Inflammatory macrophage treated with lipopolysaccharide for 1 hour (primary cell): Measurements from ENCODE around the gene TM9SF1.
A peak's percentile ranks its signal among the peaks of the same experiment; 100 is the strongest.
"Not testable (repeated sequence)": the region's sequence is repeated elsewhere in the genome, so short reads cannot be mapped to it uniquely, and the experiment has no call there.

Experiments used
- DNase-seq, 2 donors: peaks; one replicate each; pipeline ENCODE4 v3.0.0-alpha.2; 2020 to 2022

TM9SF1 gene

DNA sequence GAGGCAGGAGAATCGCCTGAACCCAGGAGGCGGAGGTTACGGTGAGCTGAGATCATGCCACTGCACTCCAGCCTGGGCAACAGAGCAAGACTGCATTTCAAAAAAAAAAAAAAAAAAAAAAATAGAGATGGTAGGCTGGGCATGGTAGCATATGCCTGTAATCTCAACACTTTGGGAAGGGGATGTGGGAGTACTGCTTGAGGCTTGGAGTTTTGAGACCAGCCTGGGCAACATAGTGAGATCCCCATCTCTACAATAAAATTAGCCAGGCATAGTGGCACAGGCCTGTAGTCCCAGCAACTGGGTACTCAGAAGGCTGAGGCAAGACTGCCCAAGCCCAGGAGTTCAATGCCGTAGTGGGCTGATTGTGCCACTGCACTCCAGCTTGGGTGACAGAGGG, 27.7 kb upstream of the TM9SF1 start:
- DNase-seq = not testable (repeated sequence)

DNA sequence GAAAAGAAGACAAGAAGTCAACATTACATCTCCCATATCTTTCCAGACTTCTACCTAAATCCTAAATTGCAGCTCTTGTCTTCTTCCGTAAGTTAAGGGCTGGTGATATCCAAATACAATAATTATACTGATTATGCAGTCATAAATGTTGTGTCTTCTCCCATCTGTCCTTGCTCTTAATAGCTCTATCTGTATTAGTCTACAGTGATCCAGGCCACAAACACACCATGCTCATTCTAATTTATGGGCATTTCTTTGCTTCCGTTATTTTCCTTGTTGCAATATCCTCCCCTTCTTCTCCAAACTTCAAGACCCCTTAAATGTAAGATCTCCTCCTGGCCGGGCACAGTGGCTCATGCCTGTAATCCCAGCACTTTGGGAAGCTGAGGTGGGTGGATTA, 24.3 kb upstream of the TM9SF1 start:
- DNase-seq = no peak

DNA sequence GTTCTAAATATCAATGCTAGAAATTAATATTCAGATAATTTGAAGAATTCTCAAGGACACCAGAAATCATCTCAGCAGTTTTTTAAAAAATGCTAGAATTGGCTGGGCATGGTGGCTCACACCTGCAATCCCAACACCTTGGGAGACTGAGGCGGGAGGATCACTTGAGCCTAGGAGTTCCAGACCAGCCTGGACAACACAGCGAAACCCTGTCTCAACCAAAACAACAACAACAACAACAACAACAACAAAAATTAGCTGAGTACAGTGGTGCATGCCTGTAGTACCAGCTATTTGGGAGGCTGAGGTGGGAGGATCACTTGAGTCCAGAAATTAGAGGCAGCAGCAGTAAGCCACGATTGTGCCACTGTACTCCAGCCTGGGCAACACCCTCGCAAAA, 23.8 kb upstream of the TM9SF1 start:
- DNase-seq = no peak

DNA sequence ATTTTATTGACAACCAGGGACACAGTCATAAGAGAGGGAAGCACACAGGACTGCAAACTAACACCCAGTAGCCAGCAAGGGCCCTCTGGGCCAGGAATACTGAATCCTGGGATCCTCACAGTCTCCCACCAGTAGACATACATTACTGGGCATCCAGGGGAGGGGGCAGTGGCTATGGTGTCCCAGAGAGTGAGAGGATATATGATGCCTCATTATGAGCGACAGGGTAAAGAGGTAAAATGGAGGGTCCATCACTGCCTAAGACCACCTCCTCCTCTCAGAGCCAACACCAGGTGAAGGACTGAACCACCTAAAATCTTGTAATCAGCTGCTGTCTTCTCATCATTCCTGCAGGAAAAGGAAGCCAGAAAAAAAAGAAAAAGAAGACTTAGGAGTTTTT, 21.6 kb upstream of the TM9SF1 start:
- not testable (repeated sequence) for DNase-seq

DNA sequence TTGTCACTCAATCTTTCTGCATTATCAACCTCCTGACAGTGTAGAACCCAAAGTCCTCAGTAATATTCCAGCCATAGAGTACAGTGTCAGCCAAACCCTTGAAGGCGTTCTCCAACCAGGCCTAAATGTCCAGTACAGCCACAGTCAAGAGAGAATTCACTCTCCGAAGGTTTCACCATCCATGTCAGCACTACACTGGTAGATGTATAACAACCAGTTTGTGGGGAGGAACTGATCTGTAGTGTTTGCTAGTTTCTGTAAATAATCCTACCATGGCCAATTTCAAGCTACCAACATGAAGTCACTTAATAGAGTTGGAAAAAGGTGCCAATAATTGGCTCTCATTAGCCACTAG, 21.1 kb upstream of the TM9SF1 start:
- DNase-seq = no peak

DNA sequence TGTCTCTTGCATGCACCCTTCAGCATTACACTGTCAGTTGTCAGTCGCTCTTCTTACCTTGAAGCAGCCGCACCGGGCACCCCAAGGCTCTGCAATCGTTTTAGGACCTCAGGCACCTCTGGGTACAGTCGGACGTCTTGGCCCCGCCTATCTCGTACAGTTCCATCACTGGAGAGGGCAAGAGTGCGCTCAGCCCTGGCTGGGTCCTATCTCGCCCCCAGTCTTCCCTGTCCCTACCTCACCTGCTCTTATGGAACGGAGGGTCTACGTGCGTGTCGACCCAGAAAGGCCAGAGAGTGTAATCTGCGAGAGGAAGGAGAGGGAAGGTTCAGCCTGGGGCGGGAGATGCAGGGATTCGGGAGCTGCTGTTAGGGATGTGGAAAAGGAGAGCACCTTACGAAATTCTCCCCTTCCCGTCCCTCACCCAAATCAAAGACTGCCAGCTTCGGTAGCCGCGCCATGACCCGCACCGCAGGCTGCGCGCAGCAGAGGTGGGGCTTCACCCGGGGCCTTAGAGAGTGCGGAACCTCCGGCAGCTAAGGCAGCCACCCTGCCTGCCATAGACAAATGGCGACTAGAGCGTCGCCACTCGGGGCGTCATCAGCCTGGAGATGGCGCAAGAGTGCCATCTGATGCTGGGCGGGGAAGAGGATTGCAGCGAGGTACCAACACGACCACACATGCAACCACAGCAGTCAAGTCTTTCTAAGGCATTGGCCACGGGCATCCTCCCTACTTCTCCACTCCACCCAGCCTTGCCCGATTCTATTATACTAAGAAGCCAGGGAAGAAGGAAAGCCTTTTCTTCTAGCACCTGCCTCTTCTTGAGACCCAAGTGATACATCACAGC, 20.5 kb upstream of the TM9SF1 start, which contains the start of gene MDP1:
Gene MDP1 (minus strand): TSS at position 572 of the 850 bp plus-strand sequence. CDS start 111 bp downstream, at position 461.
- peak; percentile 84 to 92 for DNase-seq

DNA sequence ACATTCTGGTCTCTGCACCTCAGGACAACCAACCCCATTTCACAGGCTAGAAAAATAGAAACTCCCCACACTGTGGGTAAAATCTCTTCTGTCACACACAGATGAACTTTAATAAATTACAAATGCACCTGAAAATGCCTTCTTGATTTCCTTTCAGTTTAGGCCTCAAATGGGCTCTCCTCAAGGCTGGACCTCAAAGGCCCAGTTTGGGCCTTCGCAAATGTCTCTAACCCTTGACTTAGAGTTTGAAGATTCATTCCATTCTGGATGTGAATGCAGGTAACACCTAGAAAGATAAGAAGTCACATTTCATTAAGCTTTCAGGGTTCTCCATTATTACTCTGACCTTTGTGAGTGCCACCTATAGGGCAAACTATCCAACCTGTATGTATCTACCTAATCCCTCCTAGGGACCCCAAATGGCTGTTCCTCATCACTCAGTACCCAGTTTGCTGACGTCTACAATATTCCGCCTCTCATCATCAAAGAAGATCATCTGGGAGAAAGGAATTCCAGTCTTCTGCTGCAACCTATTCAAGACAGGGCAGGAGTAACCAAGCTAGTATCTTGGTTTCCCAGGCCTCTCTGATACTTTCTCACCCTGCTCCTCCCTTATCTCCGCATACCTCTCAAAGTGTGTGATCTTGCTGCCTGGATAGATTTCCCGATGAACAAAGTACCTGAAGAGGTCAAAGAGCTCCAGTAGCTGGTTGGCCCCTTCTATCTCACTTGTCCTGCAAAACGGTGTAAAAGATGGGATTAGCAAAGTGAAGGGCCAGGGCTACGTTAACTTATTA, 18.8 kb upstream of the TM9SF1 start:
- DNase-seq = no peak

DNA sequence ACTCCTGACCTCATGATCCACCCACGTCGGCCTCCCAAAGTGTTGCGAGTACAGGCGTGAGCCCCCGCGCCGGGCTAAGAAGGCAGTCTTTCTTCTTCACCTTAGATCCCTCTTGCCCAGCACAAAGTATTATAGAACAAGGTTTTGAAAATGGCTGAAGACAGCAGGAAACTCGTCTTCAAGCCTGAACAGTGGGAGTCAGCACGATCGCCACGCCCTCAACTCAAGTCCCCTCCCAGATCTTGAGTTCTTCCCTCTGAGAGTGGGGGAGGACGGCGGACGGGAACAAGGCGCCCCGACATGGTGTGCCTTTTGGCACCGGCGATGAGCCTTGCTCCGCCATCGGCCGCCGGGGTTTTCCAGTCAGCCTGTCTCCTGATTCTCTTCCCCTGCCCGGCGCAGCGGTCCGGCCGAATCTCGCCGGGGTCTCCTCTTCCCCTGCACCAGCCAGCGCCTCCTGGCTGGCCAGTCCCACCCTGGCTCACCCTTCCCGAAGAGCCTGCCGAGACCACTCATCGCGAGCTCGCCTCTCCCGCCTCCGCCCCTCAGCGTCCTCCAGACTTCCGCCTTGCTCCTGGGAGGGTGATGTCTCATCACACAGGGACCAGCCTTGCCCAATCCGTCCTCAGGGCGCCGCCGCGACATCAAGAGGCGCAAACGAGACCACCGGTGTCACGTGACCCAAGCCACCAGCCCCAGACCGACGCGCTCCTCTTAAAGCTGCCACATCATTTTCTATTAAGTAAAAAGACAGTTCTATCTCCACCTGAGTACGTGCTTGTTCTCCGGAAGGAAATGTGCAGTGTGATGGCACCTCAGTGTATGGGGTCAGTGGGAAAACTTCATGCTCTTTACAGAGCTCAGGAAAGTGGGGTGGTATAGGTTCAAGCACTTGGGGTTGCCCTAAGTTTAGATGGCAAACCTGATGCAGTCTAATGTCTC, 18.0 kb upstream of the TM9SF1 start, which contains the start of gene CHMP4A:
Gene CHMP4A (minus strand): TSS at position 565 of the 942 bp plus-strand sequence. CDS start 49 bp downstream, at position 516.
- peak; percentile 96 to 98 for DNase-seq

DNA sequence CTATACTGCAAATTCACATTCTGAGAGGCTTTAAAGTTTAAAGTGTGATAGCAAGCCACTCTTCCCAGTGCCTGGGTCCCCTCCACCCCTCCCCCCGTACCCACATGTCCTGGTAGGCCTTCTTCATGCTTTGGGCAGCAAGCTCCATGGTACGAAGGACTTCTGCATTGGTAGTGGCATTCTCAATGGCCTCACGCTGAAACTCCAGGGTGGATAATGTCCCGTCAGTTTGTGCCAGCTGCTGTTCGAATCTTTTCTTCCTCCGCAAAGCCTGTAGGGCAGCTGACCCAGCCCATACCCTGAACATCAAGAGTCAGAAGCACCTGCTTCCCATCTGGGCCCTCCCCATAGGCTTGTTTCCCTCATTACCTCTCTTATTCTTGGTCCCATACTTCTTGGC, 16.1 kb upstream of the TM9SF1 start:
- no peak for DNase-seq

DNA sequence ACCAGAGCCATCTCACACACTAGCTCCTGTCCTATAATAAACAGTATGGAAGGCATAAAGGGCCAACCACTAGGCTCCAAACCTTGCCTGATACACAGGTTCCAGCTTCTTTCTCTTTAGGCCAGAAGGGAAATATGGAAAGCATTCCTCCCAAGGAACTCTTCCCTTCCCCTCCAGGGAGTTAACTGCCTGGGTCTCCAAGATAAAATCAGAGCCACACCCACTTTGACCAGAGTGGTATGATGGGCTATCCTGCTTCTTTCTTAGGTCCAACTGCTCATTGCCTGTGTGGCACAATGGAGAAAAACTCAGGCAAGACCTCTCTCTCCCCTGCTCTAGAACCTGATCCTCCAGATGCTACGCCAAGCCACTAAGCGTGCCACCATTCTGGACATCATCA, 12.4 kb upstream of the TM9SF1 start:
- DNase-seq = no peak

DNA sequence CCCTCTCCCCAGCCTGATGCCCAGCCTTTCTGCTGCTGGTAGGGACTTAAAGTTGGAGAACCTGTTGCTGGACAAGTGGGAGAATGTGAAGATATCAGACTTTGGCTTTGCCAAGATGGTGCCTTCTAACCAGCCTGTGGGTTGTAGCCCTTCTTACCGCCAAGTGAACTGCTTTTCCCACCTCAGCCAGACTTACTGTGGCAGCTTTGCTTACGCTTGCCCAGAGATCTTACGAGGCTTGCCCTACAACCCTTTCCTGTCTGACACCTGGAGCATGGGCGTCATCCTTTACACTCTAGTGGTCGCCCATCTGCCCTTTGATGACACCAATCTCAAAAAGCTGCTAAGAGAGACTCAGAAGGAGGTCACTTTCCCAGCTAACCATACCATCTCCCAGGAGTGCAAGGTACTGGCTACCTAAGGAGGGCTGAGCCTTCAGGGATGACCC, 11.9 kb upstream of the TM9SF1 start:
- no peak for DNase-seq

DNA sequence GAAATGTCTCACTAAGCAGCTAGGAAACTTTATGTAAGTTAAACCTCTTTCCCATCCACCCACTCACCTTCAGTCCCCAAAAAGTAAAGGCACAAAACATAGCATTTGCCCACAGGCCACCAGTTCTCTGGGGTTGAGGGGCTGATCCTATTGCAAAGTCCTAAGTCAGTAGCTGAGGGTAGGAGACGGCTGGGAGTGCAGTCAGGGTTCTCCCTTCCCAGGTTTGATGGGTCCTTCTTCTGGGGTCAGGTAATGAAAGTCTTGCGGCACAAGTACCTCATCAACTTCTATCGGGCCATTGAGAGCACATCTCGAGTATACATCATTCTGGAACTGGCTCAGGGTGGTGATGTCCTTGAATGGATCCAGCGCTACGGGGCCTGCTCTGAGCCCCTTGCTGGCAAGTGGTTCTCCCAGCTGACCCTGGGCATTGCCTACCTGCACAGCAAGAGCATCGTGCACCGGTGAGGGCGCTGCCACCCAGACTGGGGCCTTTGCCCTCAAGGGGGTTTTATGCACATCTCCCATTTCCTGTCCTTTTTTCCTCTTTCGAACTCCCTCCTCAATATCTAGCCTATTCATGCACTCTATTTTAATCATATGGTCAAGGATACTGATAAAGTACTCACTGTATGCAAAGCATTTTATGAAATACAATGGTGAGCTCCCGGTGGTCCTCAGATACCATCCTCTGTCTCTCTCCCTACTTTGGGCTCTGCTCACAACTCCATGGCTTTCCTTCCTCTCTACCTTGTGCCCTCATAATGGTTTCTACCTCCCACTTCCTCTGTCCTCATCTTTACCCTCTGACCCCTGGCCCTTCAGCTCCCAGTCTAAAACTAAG, 11.2 kb upstream of the TM9SF1 start:
- no peak for DNase-seq

DNA sequence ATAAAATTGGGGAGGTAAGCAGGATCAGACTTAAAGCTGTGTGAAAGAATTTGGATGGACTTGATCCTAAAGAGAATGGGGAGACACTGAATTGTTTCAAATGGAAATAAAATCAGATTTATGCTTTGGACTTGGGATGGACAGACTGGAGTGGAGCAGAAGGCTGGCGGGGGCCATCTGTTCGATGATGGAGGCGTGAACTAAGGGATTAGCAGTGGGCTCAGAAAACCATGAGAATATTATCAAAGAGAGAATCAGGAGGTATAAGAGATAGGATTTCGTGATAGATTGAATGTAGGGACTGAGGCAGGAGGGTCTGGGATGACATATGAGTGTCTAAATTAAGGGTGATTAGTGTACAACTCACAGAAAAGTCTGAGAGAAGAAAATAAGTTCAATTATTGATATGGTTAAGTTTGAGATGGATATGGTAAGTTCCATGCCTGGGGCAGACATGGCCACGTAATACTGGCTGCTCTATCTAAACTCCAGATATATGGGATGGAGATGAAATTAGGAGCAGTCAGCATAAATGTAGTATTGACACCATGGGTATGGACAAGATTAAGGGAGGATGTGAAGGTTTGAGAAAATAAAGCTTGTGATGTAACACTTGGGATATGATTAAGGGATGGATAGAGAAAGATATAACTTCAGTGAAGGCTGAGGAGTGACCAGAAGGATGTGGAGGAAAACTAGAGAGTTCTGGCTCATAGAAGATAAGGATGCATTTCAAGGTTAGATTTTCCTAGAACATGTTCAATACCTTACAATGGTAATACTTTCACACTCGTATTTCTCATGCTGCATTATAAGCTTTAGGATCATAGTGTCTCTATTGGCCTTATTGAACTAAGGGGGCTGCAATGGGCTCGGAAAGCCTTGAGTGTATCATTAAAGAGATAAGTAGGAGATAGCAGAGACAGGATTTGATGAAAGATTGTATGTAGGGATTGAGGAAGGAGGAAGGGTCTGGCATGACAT, 9.2 kb upstream of the TM9SF1 start:
- no peak for DNase-seq

DNA sequence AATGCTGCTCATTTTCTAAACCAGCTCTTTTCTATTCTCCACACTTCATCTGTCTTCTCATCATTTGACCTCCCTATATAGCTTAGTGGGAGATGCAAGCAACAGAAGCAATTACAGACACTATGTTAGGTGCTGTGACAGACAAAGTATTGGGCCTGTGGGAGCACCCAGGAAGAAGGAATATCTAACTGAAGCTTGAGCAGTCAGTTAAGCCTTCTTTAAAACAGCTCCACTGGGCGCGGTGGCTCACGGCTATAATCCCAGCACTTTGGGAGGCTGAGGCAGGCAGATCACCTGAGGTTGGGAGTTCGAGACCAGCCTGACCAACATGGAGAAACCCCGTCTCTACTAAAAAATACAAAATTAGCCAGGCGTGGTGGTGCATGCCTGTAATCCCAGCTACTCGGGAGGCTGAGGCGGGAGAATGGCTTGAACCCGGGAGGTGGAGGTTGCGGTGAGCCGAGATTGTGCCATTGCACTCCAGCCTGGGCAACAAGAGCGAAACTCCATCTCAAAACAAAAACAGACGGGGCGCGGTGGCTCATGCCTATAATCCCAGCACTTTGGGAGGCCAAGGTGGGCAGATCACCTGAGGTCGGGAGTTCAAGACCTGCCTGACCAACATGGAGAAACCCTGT, 8.1 kb upstream of the TM9SF1 start:
- DNase-seq = not testable (repeated sequence)

DNA sequence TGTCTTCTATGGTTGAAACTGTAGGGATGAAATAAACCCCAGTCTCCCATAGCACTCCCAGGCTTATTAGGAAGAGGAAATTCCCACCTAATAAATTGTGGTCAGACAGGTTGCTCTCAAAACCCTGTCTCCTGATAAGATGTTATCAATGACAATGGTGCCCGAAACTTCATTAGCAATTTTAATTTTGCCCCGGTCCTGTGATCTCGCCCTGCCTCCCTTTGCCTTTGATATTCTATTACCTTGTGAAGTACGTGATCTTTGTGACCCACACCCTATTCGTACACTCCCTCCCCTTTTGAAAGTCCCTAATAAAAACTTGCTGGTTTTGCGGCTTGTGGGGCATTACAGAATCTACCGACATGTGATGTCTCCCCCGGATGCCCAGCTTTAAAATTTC, 7.3 kb upstream of the TM9SF1 start:
- DNase-seq = not testable (repeated sequence)

DNA sequence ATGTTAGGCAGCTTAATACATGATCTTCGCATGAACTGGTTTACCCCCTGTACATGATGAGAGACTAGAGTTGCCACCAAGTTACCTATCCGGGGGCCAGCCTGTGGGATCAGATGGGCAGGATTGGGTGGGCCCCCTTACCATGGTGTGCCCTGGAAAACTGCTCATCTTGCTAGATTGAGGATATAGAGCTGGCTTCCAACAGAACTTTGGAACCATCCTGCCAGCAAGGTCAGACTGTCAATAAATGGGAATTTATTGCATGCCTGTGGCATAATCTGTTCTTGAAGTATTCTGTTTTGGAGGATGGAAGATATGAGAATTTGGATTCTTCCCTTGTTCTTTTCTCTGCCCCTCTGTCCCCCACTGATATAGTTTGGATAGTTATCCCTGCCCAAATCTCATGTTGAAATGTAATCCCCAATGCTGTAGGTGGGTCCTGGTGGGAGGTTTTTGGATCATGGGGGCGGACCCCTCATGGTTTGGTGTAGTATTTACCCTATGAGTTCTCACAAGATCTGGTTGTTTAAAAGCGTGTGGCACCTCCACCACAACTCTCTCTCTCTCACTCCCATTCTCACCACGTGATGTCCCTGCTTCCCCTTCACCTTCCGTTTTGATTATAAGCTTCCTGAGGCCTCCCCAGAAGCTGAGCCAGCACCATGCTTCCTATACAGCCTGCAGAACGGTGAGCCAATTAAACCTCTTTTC, 3.7 kb upstream of the TM9SF1 start:
- no peak for DNase-seq

DNA sequence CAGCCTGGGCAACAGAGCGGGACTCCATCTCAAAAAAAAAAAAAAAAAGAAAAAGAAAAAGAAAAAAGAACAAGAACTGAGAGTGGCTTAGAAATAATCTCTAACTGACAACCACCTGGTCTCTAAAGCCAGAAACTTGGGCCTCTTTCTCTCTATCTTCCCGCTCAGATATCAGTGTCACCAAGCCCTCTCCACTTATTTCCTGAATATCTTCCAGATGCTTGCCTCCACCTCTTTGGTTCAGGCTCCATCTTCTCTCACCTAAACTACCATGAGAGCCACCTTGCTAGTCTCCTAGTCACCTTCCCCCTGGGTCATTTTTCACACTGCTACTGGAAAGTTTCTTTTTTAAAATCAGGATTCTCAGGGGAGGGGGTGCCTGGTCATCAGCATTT, 1.8 kb upstream of the TM9SF1 start:
- DNase-seq = no peak

DNA sequence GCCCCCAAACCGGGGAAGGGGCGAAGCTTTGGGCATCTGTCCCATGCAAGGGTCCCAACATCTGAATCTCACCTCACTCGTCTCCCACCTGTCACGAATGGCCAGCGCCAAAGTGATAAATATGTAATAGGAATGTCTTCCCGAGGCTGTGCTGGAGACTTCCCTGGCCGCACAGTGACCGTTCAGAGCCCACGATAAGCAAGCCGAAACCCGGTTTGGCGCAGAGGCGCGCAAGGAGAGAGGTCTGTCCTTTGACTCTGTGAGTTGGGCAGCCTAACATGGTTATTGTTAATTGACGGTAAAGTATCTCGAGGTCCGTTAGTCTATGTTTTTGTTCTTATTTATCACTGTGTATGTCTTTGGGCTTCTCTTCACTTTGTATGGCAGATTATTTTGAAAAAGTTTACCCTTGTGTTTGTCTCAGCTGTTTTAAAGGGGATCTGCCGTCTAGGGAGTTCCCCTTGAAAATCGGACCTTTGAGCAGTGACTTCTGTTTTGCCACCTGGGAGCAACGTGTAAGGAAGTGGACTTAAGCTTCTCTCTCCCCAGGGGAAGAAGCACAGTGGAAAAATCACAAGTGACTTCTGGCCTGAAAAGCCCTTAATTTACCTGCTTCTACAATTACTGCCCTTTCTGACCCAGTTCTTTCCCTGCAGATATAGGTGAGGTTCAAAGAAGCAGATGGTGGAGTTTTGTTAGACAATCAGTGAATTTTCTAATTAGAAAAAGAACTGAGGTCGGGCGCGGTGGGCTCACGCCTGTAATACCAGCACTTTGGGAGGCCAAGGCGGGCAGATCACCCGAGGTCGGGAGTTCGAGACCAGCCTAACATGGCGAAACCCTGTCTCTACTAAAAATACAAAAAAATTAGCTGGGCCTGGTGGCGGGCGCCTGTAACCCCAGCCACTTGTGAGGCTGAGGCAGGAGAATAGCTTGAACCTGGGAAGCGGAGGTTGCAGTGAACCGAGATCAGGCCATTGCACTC, 1.1 kb upstream of the TM9SF1 start:
- peak; percentile 21 to 26 for DNase-seq
